K562 (cell line): ENCODE results near the gene CLUH. TPM values are rescaled to one million over a fixed set of nuclear protein-coding genes. Genes with fewer than 3 reads are reported as not detected.

Source experiments
- ARID1B ChIP-seq: fragments of 450-650 bp; IDR thresholded peaks from 2 replicates; pipeline ENCODE4 v1.6.1; 2016; ENCODE audit warnings: antibody characterized with exemption, mild to moderate bottlenecking, inconsistent platforms
- EGR1 ChIP-seq: fragments of 450-650 bp; conservative IDR thresholded peaks from 2 replicates; pipeline ENCODE4 v1.6.1; 2017; ENCODE audit warnings: mild to moderate bottlenecking
- FOXA1 ChIP-seq: fragments of 450-650 bp; IDR thresholded peaks from 2 replicates; pipeline ENCODE4 v1.6.1; 2016; ENCODE audit warnings: mild to moderate bottlenecking, borderline replicate concordance
- FOXM1 ChIP-seq, 2 experiments: fragments of 450-650 bp in 1 of 2; sonication (generic) in 1 of 2; formaldehyde crosslinking in 1 of 2; IDR thresholded peaks; 2 replicates each; pipeline versions ENCODE4 v1.6.1 to v1.9.0; 2017 to 2022; ENCODE audit warnings: low read depth in 2 of 2, mild to moderate bottlenecking in 2 of 2, missing genetic modification reagents in 1 of 2, moderate library complexity in 1 of 2
- HDAC1 ChIP-seq, 2 experiments: fragments of 450-650 bp; IDR thresholded peaks; 2 replicates each; pipeline ENCODE4 v1.6.1; 2016 to 2017; ENCODE audit warnings: inconsistent platforms in 1 of 2, mild to moderate bottlenecking in 1 of 2, moderate library complexity in 1 of 2
- KDM1A ChIP-seq, 2 experiments: fragments of 450-650 bp; IDR thresholded peaks; 2 replicates each; pipeline ENCODE4 v1.6.1; 2016; ENCODE audit warnings: mild to moderate bottlenecking in 2 of 2
- MBD2 ChIP-seq: sonication (generic); IDR thresholded peaks from 2 replicates; pipeline ENCODE4 v1.6.1; 2016; ENCODE audit warnings: low read depth, borderline replicate concordance
- MEF2D ChIP-seq: conservative IDR thresholded peaks from 2 replicates; pipeline ENCODE4 v1.6.1; 2016; ENCODE audit warnings: low read depth, missing genetic modification characterization, missing compliant biosample characterization
- NCOR1 ChIP-seq: fragments of 450-650 bp; IDR thresholded peaks from 2 replicates; pipeline ENCODE4 v1.6.1; 2016; ENCODE audit warnings: mild to moderate bottlenecking, moderate library complexity
- RCOR1 ChIP-seq, 2 experiments: IDR thresholded peaks; 2 replicates each; pipeline ENCODE4 v1.6.1; 2012; ENCODE audit warnings: low read depth in 2 of 2, low read length in 2 of 2, borderline replicate concordance in 1 of 2, improper control_type of control experiment in 1 of 2
- RFX1 ChIP-seq: fragments of 450-650 bp; IDR thresholded peaks from 2 replicates; pipeline ENCODE4 v1.6.1; 2016; ENCODE audit warnings: mild to moderate bottlenecking, moderate library complexity
- SMARCE1 ChIP-seq: fragments of 450-650 bp; IDR thresholded peaks from 2 replicates; pipeline ENCODE4 v1.7.1; 2016; ENCODE audit warnings: mild to moderate bottlenecking
- SPI1 ChIP-seq: IDR thresholded peaks from 2 replicates; pipeline ENCODE4 v1.6.1; 2011; ENCODE audit warnings: low read depth, low read length, control low read depth, borderline replicate concordance
- TEAD4 ChIP-seq, 2 experiments: sonication (generic) in 1 of 2; formaldehyde crosslinking in 1 of 2; IDR thresholded peaks; 2 replicates each; pipeline versions ENCODE4 v1.6.1 to v1.8.0; 2012 to 2022; ENCODE audit warnings: borderline replicate concordance in 1 of 2, inconsistent platforms in 1 of 2, low read length in 1 of 2, mild to moderate bottlenecking in 1 of 2, missing genetic modification reagents in 1 of 2
- TOE1 ChIP-seq, 2 experiments: fragments of 450-650 bp in 1 of 2; sonication (generic) in 1 of 2; formaldehyde crosslinking in 1 of 2; IDR thresholded peaks; 2 replicates each; pipeline versions ENCODE4 v1.7.1 to v1.8.0; 2016 to 2022; ENCODE audit warnings: borderline replicate concordance in 2 of 2, mild to moderate bottlenecking in 2 of 2, antibody characterized with exemption in 1 of 2, inconsistent platforms in 1 of 2, low read depth in 1 of 2, missing genetic modification reagents in 1 of 2, moderate library complexity in 1 of 2
- TRIM28 ChIP-seq: fragments of 450-650 bp; IDR thresholded peaks from 2 replicates; pipeline ENCODE4 v1.6.1; 2017
- YBX1 ChIP-seq: fragments of 450-650 bp; IDR thresholded peaks from 2 replicates; pipeline ENCODE4 v1.7.1; 2016; ENCODE audit warnings: mild to moderate bottlenecking
- ZBTB17 ChIP-seq: fragments of 450-650 bp; formaldehyde crosslinking; IDR thresholded peaks from 2 replicates; pipeline ENCODE4 v1.4.0; 2020; ENCODE audit warnings: mild to moderate bottlenecking
- ZNF134 ChIP-seq: fragments of 250-450 bp; sonication (Bioruptor Pico); conservative IDR thresholded peaks from 2 replicates; pipeline ENCODE4 v1.4.0; 2020
- ZNF583 ChIP-seq: fragments of 250-450 bp; sonication (Bioruptor Pico); IDR thresholded peaks from 2 replicates; pipeline ENCODE4 v1.4.0; 2020
- polyA plus RNA-seq, 8 experiments: library from polyadenylated mRNA; depleted of rRNA in 4 of 8; stranded (reverse) in 5 of 8; unstranded in 3 of 8; fragments of >200 nt; fragmentation: Nextera tagmentation in 2 of 8; fragmentation: Illumina TruSeq in 1 of 8; extraction: Ambion mirVana in 2 of 8; extraction: Trizol in 1 of 8; gene quantifications; 2 replicates each; pipeline versions ENCODE4 v1.2.1 to v1.2.3, GENCODE V29; 2011 to 2014; ENCODE audit warnings: inconsistent platforms in 1 of 8, missing spikeins in 1 of 8
- total RNA-seq, 7 experiments: library from RNA; depleted of rRNA in 6 of 7; stranded (reverse); fragments of >200 nt in 6 of 7; fragmentation: Illumina TruSeq in 2 of 7; extraction: Trizol in 2 of 7; gene quantifications; 2 replicates each; pipeline versions ENCODE4 v1.2.1 to v1.2.3, GENCODE V29; 2011 to 2021; ENCODE audit warnings: low replicate concordance in 1 of 7
- TF ChIP-seq, protein P1 (sequence below): fragments of 250-450 bp; sonication (Bioruptor Pico); IDR thresholded peaks from 2 replicates; pipeline ENCODE4 v1.8.0; 2021; ENCODE audit warnings: mild to moderate bottlenecking, moderate library complexity
- TF ChIP-seq, protein P2 (sequence below): fragments of 250-450 bp; sonication (Bioruptor Pico); IDR thresholded peaks from 2 replicates; pipeline ENCODE4 v1.5.0; 2020; ENCODE audit warnings: mild to moderate bottlenecking, borderline replicate concordance
- TF ChIP-seq, protein P3 (sequence below): fragments of 450-650 bp; IDR thresholded peaks from 2 replicates; pipeline ENCODE4 v1.6.1; 2017; ENCODE audit warnings: antibody characterized with exemption, mild to moderate bottlenecking

The CLUH gene
- total and polyA plus RNA-seq, 9 of the 15 experiments (the other 6 are each of a cell fraction or from before 2014, with no cell fraction given) = 0.21 to 140 (median 33.2) TPM

DNA sequence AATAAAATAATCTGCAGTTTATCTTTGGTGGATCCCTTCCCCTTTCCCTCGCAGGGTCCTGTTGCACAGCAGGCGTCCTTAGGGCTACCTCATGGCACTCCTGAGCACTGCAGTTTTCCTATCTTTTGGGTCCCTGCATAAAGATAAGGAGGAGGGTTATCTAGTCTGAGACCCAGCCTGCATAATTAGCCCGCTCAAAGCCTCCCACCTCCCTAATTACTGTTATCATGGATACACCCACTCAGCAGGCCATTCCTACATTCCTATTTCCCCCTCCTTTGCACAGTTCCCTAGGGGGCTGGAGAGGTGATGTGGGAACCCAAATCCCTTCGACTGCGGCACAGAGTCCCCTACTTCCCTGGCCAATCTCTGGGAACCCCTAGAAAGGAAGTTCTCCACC is 5.1 kb upstream of the CLUH start (continued):
- TF ChIP-seq, protein P1, sequence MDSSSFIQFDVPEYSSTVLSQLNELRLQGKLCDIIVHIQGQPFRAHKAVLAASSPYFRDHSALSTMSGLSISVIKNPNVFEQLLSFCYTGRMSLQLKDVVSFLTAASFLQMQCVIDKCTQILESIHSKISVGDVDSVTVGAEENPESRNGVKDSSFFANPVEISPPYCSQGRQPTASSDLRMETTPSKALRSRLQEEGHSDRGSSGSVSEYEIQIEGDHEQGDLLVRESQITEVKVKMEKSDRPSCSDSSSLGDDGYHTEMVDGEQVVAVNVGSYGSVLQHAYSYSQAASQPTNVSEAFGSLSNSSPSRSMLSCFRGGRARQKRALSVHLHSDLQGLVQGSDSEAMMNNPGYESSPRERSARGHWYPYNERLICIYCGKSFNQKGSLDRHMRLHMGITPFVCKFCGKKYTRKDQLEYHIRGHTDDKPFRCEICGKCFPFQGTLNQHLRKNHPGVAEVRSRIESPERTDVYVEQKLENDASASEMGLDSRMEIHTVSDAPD (CRISPR knock-in tag) = no peak
- TF ChIP-seq RFX1 = no peak
- TF ChIP-seq NCOR1 = peak; percentile 72
- TF ChIP-seq, protein P2, sequence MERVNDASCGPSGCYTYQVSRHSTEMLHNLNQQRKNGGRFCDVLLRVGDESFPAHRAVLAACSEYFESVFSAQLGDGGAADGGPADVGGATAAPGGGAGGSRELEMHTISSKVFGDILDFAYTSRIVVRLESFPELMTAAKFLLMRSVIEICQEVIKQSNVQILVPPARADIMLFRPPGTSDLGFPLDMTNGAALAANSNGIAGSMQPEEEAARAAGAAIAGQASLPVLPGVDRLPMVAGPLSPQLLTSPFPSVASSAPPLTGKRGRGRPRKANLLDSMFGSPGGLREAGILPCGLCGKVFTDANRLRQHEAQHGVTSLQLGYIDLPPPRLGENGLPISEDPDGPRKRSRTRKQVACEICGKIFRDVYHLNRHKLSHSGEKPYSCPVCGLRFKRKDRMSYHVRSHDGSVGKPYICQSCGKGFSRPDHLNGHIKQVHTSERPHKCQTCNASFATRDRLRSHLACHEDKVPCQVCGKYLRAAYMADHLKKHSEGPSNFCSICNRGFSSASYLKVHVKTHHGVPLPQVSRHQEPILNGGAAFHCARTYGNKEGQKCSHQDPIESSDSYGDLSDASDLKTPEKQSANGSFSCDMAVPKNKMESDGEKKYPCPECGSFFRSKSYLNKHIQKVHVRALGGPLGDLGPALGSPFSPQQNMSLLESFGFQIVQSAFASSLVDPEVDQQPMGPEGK (CRISPR knock-in tag) = no peak
- TF ChIP-seq TOE1 (IDR thresholded peaks at IDR 0.05; ENCODE audit: borderline replicate concordance) = no peak
- no peak for TF ChIP-seq TOE1 (CRISPR knock-in tag; IDR thresholded peaks at IDR 0.05; ENCODE audit: borderline replicate concordance, low read depth)
- peak; percentile 87 for TF ChIP-seq TEAD4 (IDR thresholded peaks at IDR 0.05; ENCODE audit: low read length)
- TF ChIP-seq TEAD4 (CRISPR knock-in tag; IDR thresholded peaks at IDR 0.05; ENCODE audit: borderline replicate concordance) = no peak
- TF ChIP-seq YBX1 = no peak
- 0 out of 2 replicates have a peak, but pooled peaks have one; percentile 24 for TF ChIP-seq FOXM1 (IDR thresholded peaks at IDR 0.05; ENCODE audit: low read depth)
- TF ChIP-seq FOXM1 (CRISPR knock-in tag; IDR thresholded peaks at IDR 0.05; ENCODE audit: low read depth) = no peak
- TF ChIP-seq MBD2 = peak; percentile 44; the same call in 1 of the 2 replicates
- no peak for TF ChIP-seq SPI1
- no peak for TF ChIP-seq ZNF134
- TF ChIP-seq ZNF583 = no peak
- no peak for TF ChIP-seq TRIM28
- TF ChIP-seq FOXA1 = no peak
- TF ChIP-seq ARID1B = peak; percentile 78
- TF ChIP-seq EGR1 = peak; percentile 89
- TF ChIP-seq RCOR1 (IDR thresholded peaks at IDR 0.05; ENCODE audit: borderline replicate concordance in 1 of 2, low read depth in 2 of 2, low read length in 2 of 2) = peak in 1 of 2 experiments; percentile 63; a peak in 2 of 4 replicates
- peak in 1 of 2 experiments; percentile 18; a peak in 1 of 4 replicates for TF ChIP-seq KDM1A (IDR thresholded peaks at IDR 0.05)
- no peak for TF ChIP-seq MEF2D (tag)
- no peak for TF ChIP-seq HDAC1 (IDR thresholded peaks at IDR 0.05)
- TF ChIP-seq, protein P3, sequence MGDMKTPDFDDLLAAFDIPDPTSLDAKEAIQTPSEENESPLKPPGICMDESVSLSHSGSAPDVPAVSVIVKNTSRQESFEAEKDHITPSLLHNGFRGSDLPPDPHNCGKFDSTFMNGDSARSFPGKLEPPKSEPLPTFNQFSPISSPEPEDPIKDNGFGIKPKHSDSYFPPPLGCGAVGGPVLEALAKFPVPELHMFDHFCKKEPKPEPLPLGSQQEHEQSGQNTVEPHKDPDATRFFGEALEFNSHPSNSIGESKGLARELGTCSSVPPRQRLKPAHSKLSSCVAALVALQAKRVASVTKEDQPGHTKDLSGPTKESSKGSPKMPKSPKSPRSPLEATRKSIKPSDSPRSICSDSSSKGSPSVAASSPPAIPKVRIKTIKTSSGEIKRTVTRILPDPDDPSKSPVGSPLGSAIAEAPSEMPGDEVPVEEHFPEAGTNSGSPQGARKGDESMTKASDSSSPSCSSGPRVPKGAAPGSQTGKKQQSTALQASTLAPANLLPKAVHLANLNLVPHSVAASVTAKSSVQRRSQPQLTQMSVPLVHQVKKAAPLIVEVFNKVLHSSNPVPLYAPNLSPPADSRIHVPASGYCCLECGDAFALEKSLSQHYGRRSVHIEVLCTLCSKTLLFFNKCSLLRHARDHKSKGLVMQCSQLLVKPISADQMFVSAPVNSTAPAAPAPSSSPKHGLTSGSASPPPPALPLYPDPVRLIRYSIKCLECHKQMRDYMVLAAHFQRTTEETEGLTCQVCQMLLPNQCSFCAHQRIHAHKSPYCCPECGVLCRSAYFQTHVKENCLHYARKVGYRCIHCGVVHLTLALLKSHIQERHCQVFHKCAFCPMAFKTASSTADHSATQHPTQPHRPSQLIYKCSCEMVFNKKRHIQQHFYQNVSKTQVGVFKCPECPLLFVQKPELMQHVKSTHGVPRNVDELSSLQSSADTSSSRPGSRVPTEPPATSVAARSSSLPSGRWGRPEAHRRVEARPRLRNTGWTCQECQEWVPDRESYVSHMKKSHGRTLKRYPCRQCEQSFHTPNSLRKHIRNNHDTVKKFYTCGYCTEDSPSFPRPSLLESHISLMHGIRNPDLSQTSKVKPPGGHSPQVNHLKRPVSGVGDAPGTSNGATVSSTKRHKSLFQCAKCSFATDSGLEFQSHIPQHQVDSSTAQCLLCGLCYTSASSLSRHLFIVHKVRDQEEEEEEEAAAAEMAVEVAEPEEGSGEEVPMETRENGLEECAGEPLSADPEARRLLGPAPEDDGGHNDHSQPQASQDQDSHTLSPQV = no peak
- no peak for TF ChIP-seq ZBTB17 (CRISPR knock-in tag)
- peak; percentile 49; the same call in 1 of the 2 replicates for TF ChIP-seq SMARCE1
